Uterus (tissue), 2 donors: ENCODE results near the gene MRI1.

Experiments
- POLR2A ChIP-seq, 2 donors: fragments of 450-650 bp; IDR thresholded peaks; one replicate each; pipeline ENCODE4 v1.6.1; 2016; ENCODE audit warnings: antibody characterized with exemption in 2 of 2, mild to moderate bottlenecking in 1 of 2, moderate library complexity in 1 of 2
- TF ChIP-seq, protein P1 (sequence below), 4 experiments: fragments of 200-600 bp in 2 of 4; fragments of 450-650 bp in 2 of 4; sonication (generic) in 2 of 4; IDR thresholded peaks; one replicate each; pipeline ENCODE4 v1.5.1; 2016 to 2019; ENCODE audit warnings: antibody characterized with exemption in 4 of 4, mild to moderate bottlenecking in 2 of 4, moderate library complexity in 1 of 4

DNA sequence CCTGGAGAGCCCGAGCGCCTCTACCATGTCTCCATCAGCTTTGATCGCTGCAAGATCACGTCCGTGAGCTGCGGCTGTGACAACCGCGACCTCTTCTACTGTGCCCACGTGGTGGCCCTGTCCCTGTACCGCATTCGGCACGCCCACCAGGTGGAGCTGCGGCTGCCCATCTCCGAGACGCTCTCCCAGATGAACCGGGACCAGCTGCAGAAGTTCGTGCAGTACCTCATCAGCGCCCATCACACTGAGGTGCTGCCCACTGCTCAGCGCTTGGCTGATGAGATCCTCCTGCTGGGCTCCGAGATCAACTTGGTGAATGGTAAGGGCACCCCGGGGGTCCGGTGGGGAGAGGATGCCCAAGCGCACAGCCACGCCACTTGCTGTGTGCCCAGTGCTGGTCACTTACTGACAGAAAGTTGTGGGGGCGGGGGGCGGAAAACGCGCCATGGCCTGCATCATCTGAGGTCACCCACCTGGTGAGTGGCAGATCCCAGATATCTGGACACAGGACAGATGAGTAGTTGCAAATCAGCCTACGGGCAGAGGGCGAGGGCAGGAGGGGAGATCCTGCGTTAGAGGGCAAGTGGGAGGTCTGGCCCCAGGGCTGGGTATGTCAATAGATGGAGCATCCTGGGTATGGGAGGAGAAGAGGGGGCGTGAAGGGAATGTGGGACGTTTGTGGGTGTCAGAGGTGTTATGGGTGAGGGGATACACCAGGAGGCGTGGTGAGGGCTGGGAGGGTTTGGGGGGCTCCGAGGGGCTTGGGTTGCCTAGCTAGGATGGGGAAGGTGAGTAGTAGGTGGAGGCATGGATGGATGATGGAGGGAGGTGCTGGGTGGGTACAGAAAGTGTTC is 40.7 kb downstream of the MRI1 start:
- TF ChIP-seq, protein P1, sequence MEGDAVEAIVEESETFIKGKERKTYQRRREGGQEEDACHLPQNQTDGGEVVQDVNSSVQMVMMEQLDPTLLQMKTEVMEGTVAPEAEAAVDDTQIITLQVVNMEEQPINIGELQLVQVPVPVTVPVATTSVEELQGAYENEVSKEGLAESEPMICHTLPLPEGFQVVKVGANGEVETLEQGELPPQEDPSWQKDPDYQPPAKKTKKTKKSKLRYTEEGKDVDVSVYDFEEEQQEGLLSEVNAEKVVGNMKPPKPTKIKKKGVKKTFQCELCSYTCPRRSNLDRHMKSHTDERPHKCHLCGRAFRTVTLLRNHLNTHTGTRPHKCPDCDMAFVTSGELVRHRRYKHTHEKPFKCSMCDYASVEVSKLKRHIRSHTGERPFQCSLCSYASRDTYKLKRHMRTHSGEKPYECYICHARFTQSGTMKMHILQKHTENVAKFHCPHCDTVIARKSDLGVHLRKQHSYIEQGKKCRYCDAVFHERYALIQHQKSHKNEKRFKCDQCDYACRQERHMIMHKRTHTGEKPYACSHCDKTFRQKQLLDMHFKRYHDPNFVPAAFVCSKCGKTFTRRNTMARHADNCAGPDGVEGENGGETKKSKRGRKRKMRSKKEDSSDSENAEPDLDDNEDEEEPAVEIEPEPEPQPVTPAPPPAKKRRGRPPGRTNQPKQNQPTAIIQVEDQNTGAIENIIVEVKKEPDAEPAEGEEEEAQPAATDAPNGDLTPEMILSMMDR (IDR thresholded peaks at IDR 0.05) = peak; percentile 31 to 58 (median 44)
- no peak for TF ChIP-seq POLR2A (IDR thresholded peaks at IDR 0.05)
